Measurements from ENCODE around the gene ADIPOR2. TPM values are rescaled to one million over a fixed set of nuclear protein-coding genes. Genes with fewer than 3 reads are reported as not detected.

The ADIPOR2 gene
- total RNA-seq, 1 donor from 2014 or later: 22.7 TPM

DNA sequence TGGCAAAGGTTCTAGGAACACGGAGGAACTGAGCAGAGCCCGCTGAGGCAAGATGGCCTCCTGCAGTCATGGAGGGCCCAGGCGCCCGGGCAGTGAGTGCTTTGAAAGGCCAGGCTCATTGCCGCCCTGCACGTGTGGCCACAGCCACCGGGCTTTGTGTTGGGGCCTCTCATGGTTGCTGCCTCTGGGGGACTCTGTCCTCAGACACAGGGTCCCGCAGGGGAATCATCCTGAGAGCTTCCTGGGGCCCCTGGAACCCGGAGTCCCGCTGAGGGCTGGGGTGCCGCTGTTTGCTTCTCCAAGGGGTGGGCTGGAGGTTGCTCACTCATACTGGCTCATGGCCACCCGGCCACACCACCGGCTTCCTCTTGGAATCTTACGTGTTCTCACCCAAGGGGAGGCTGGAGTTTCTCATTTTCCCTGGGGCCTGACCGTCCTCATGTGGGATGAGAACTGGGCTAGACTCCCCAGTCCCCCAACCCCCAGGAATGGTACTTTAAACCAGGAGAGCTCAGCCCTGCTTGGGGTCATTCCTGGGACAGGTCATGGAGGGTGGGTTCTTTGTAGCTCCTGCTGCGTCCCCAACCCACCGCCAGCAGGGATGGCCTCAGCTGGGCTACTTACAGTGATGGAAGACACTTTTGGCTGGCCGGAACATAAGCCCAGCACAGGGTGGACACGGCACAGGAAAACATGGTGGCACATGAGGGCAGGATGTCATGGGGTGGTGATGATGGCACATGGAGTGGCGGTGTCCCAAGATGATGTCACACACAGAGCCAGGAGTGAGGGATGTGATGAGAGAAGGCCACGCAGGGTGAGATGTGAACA lies 108.4 kb downstream of the ADIPOR2 start:
- DNase-seq (ENCODE audit: low read depth): no peak
- Histone ChIP-seq H3K4me3 (ENCODE audit: low read depth, low read length) (no peak overlapping the region), H3K27me3 (ENCODE audit: control insufficient read depth, insufficient read depth, low read length) (peaks cover 8% of the 10 kb centered on the region), H3K36me3 (ENCODE audit: control insufficient read depth, insufficient read depth, low read length) (no peaks in the 10 kb centered on the region)
- TF ChIP-seq, protein P1, sequence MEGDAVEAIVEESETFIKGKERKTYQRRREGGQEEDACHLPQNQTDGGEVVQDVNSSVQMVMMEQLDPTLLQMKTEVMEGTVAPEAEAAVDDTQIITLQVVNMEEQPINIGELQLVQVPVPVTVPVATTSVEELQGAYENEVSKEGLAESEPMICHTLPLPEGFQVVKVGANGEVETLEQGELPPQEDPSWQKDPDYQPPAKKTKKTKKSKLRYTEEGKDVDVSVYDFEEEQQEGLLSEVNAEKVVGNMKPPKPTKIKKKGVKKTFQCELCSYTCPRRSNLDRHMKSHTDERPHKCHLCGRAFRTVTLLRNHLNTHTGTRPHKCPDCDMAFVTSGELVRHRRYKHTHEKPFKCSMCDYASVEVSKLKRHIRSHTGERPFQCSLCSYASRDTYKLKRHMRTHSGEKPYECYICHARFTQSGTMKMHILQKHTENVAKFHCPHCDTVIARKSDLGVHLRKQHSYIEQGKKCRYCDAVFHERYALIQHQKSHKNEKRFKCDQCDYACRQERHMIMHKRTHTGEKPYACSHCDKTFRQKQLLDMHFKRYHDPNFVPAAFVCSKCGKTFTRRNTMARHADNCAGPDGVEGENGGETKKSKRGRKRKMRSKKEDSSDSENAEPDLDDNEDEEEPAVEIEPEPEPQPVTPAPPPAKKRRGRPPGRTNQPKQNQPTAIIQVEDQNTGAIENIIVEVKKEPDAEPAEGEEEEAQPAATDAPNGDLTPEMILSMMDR (IDR thresholded peaks at IDR 0.05; ENCODE audit: insufficient read depth, low read length, poor library complexity, severe bottlenecking): no peak

DNA sequence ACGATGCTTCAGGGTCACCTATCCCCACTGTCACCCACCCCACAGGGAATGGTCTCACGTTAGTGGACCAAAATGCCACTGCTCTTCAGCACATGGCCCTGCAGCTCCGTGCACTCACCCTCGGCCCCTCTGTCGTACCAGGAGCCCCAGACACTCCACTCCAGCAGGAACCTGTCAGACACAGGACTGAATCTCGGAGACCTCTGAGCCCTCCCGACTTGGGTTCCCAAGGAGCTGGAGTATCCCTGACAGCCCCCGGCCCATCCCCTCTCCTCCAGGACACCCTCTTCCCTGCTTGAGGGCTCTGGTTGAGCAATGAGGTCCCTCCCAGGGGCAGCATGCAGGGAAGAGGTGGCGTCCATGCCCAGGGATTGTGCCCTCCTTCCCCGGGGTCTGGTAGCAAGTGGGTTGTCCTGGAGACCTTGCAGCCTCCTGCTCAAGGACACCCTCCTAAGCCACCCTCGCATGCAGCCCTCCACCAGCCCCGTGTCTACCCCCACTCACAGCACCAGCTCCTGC lies 109.1 kb downstream of the ADIPOR2 start:
- TF ChIP-seq, protein P1 (IDR thresholded peaks at IDR 0.05; ENCODE audit: insufficient read depth, low read length, poor library complexity, severe bottlenecking): no peak
- Histone ChIP-seq H3K4me3 (ENCODE audit: low read depth, low read length) (no peak overlapping the region), H3K27me3 (ENCODE audit: control insufficient read depth, insufficient read depth, low read length) (peaks cover 8% of the 10 kb centered on the region)

DNA sequence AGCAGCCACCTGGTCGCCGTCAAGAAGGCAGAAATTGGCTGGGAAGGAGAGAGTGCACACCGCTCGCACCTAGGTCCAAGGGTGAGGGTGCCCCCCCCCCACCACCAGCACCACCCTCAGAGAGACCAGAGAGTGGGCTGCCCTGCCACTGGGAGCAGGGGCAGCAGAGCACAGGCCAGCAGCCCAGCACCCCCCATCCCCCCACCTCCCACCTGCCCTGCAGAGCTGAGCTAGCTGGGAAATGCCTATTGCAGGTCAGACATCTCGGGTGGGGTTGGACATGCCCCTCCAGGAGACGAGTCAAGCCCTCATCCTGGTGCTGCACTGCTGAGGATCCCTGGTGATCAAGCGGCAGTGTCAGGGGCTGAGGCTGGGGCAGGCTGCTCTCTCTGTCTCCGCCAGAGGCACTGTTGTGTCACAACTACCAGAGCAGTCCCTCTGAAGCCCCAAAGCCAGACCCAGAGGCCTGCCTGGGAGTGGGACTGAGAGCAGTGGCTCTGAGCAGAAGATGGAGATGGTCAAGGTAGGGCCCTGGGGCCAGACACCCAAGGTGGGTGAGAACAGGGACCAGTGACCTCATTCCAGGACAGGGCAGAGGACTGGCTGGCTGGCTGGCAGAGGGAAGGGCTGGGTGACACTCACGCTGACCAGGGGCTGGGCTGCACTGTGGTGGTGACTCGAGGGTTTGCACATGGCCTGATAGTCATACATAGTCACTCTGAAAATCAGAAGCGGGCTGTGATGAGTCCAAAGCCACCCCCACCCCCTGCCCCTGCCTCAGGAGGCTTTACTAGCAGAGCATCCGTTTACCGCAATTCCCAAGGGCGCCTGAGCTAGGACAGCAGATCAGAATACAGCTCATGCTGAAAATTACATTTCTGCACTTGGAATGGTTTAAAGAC lies 109.8 kb downstream of the ADIPOR2 start:
- no peak overlapping the region for H3K4me3 ChIP-seq (ENCODE audit: low read depth, low read length)
- TF ChIP-seq, protein P1 (IDR thresholded peaks at IDR 0.05; ENCODE audit: insufficient read depth, low read length, poor library complexity, severe bottlenecking): peak; percentile 6
- DNase-seq (ENCODE audit: low read depth): no peak
- H3K36me3 ChIP-seq (ENCODE audit: control insufficient read depth, insufficient read depth, low read length): no peaks in the 10 kb centered on the region
- peaks cover 8% of the 10 kb centered on the region for H3K27me3 ChIP-seq (ENCODE audit: control insufficient read depth, insufficient read depth, low read length)

More for the DNA sequence above, 109.1 kb downstream of the ADIPOR2 start:
- no peak for DNase-seq (ENCODE audit: low read depth)
- no peaks in the 10 kb centered on the region for H3K36me3 ChIP-seq (ENCODE audit: control insufficient read depth, insufficient read depth, low read length)

DNA sequence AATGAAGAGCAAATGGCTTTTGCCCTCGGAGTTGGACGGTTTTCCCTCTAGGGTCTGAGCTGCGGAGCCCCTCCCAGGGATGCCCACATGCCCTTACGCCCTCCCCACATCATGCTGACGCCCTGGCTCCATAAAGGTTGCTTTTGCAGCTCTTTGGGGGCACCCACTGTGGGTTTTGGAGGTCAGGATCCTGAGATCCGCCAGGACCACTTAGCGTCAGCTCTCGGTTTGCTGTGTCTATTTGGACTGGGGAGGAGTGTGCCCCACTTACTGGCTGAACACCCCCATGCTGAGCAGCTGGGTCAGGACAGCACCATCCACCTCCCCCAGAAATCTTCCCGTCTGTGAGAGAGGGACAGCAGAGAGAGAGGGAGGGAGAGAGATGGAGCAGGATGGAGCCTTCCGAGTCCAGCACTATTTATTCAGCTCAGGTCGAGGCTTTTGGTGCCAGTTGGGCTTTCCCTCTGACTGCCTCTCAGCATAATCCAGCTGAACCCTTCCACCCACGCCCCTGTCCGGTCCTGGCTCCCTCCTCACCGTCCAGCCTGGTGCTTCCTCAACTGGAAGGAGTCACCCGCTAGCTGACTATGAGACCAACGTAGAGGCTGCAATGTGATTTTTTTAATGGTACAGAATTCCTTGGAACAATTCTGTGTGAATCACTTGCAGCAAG lies 110.6 kb downstream of the ADIPOR2 start:
- Histone ChIP-seq H3K27me3 (ENCODE audit: control insufficient read depth, insufficient read depth, low read length) (peaks cover 8% of the 10 kb centered on the region), H3K36me3 (ENCODE audit: control insufficient read depth, insufficient read depth, low read length) (no peaks in the 10 kb centered on the region), H3K4me3 (ENCODE audit: low read depth, low read length) (no peak overlapping the region)
- TF ChIP-seq, protein P1 (IDR thresholded peaks at IDR 0.05; ENCODE audit: insufficient read depth, low read length, poor library complexity, severe bottlenecking): no peak
- DNase-seq (ENCODE audit: low read depth): no peak

DNA sequence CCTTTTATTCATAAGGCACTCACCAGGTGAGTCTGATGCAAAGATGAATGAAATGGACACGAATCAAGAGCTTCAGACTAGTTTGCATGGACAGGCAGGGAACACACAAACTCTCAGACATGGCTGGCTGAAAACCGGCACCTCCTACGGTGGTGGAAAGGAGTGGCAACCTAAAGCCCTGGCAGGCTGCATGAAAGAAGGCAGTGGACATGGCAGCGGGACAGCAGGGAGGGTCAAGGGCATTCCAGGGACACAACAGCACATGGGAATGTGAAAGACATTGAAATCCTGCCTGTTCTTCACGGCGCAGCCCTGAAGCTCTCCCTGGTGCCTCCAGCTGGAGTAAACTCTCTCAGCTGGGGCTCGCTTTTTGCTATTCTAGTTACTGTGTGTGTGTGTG lies 112.9 kb downstream of the ADIPOR2 start:
- Histone ChIP-seq H3K36me3 (ENCODE audit: control insufficient read depth, insufficient read depth, low read length) (no peaks in the 10 kb centered on the region), H3K4me3 (ENCODE audit: low read depth, low read length) (no peak overlapping the region), H3K27me3 (ENCODE audit: control insufficient read depth, insufficient read depth, low read length) (no peaks in the 10 kb centered on the region)
- DNase-seq (ENCODE audit: low read depth): no peak
- TF ChIP-seq, protein P1 (IDR thresholded peaks at IDR 0.05; ENCODE audit: insufficient read depth, low read length, poor library complexity, severe bottlenecking): no peak
